K562 (cell line): Measurements from ENCODE around the gene GNAL.

ENCODE experiments used
- AFF4 ChIP-seq: sonication (generic); formaldehyde crosslinking; IDR thresholded peaks from 2 replicates; pipeline ENCODE4 v1.8.0; 2023; ENCODE audit warnings: mild to moderate bottlenecking, missing genetic modification reagents
- BDP1 ChIP-seq: IDR thresholded peaks from 3 replicates; pipeline ENCODE4 v1.6.1; 2011; ENCODE audit not compliant: insufficient read length, insufficient read depth
- CUX1 ChIP-seq: fragments of 200-800 bp; sonication (Bioruptor generic); IDR thresholded peaks from 2 replicates; pipeline ENCODE4 v1.6.1; 2016; ENCODE audit warnings: missing genetic modification characterization, missing compliant biosample characterization
- KLF16 ChIP-seq: IDR thresholded peaks from 2 replicates; pipeline ENCODE4 v1.6.1; 2016; ENCODE audit warnings: antibody characterized with exemption
- MLX ChIP-seq, 2 experiments: fragments of 450-650 bp in 1 of 2; sonication (generic) in 1 of 2; formaldehyde crosslinking; conservative IDR thresholded peaks; 2 replicates each; pipeline versions ENCODE4 v1.4.0 to v1.8.1; 2020 to 2022; ENCODE audit warnings: mild to moderate bottlenecking in 1 of 2, missing genetic modification reagents in 1 of 2
- MXI1 ChIP-seq: IDR thresholded peaks from 2 replicates; pipeline ENCODE4 v1.6.1; 2011; ENCODE audit warnings: low read depth, mild to moderate bottlenecking, improper control_type of control experiment, low read length
- NFRKB ChIP-seq: fragments of 450-650 bp; IDR thresholded peaks from 2 replicates; pipeline ENCODE4 v1.6.1; 2016; ENCODE audit warnings: low read depth
- POLR2A ChIP-seq: fragments of 450-650 bp; conservative IDR thresholded peaks from 2 replicates; pipeline ENCODE4 v1.6.1; 2016
- THAP12 ChIP-seq: fragments of 250-450 bp; sonication (Bioruptor Pico); IDR thresholded peaks from 2 replicates; pipeline ENCODE4 v1.9.0; 2021; ENCODE audit warnings: mild to moderate bottlenecking, inconsistent platforms
- ZFP1 ChIP-seq: fragments of 450-650 bp; formaldehyde crosslinking; IDR thresholded peaks from 2 replicates; pipeline ENCODE4 v1.4.0; 2020; ENCODE audit warnings: mild to moderate bottlenecking, mixed read lengths
- ZNF695 ChIP-seq: fragments of 450-650 bp; formaldehyde crosslinking; IDR thresholded peaks from 2 replicates; pipeline ENCODE4 v1.4.0; 2020; ENCODE audit warnings: mild to moderate bottlenecking, moderate library complexity

- TF ChIP-seq MLX (CRISPR knock-in tag; conservative IDR thresholded peaks at IDR 0.05) (no peak), NFRKB (no peak), ZNF695 (CRISPR knock-in tag) (no peak), AFF4 (no peak), CUX1 (CRISPR knock-in tag) (no peak), MXI1 (no peak), ZFP1 (CRISPR knock-in tag) (no peak), THAP12 (CRISPR knock-in tag) (no peak), POLR2A (no peak), BDP1 (no peak), KLF16 (no peak)
Observed at GRCh38 chr18:11909061-11909455, 220.0 kb downstream of the GNAL start.
